KMS-11 (cell line): ENCODE results near the gene AFF4.

Source experiments
- H2AFZ ChIP-seq: fragments of 200-600 bp; sonication (generic); 2 replicates; pipeline ENCODE4 v1.6.1; 2016; ENCODE audit warnings: antibody characterized with exemption, mixed run types, low read depth
- H3K27ac ChIP-seq: fragments of 200-600 bp; sonication (generic); 2 replicates; pipeline ENCODE4 v1.6.1; 2016; ENCODE audit warnings: mild to moderate bottlenecking, mixed run types
- H3K27me3 ChIP-seq: fragments of 200-600 bp; sonication (generic); 2 replicates; pipeline ENCODE4 v1.6.1; 2017; ENCODE audit warnings: mild to moderate bottlenecking, low read depth, mixed run types, moderate library complexity; ENCODE audit not compliant: insufficient read depth
- H3K36me3 ChIP-seq: fragments of 200-600 bp; sonication (generic); 2 replicates; pipeline ENCODE4 v1.6.1; 2017; ENCODE audit warnings: mild to moderate bottlenecking, mixed run types; ENCODE audit not compliant: insufficient read depth
- H3K4me1 ChIP-seq: fragments of 200-600 bp; sonication (generic); 2 replicates; pipeline ENCODE4 v1.6.1; 2016; ENCODE audit warnings: mild to moderate bottlenecking, low read depth, mixed run types; ENCODE audit not compliant: poor library complexity, severe bottlenecking
- H3K4me2 ChIP-seq: fragments of 200-600 bp; sonication (generic); 2 replicates; pipeline ENCODE4 v1.7.0; 2016; ENCODE audit warnings: mild to moderate bottlenecking, mixed run types
- H3K4me3 ChIP-seq: fragments of 200-600 bp; sonication (generic); IDR thresholded peaks from 2 replicates; pipeline ENCODE4 v1.6.1; 2017; ENCODE audit warnings: low read depth, low read length, mixed read lengths; ENCODE audit not compliant: insufficient read depth
- H3K79me2 ChIP-seq: fragments of 200-600 bp; sonication (generic); 2 replicates; pipeline ENCODE4 v1.6.1; 2016; ENCODE audit warnings: low read depth, mixed run types; ENCODE audit not compliant: insufficient read depth
- H3K9ac ChIP-seq: fragments of 200-600 bp; sonication (generic); 2 replicates; pipeline ENCODE4 v1.6.1; 2016; ENCODE audit warnings: mild to moderate bottlenecking, mixed run types
- H4K20me1 ChIP-seq: fragments of 200-600 bp; sonication (generic); 2 replicates; pipeline ENCODE4 v1.6.1; 2016; ENCODE audit warnings: mild to moderate bottlenecking, mixed run types; ENCODE audit not compliant: insufficient read depth
- CTCF ChIP-seq: fragments of 200-600 bp; sonication (generic); conservative IDR thresholded peaks from 2 replicates; pipeline ENCODE4 v1.6.1; 2017; ENCODE audit warnings: low read depth, mild to moderate bottlenecking, antibody characterized with exemption, low read length, moderate library complexity, mixed read lengths

AFF4 gene

GRCh38 chr5:132883261-132883834 is 80.1 kb downstream of the AFF4 start:
- Histone ChIP-seq H2AFZ (no peak overlapping the region), H3K36me3 (no peaks in the 10 kb centered on the region)

GRCh38 chr5:132877938-132878337 is 85.5 kb downstream of the AFF4 start:
- H3K9ac ChIP-seq, result no peak overlapping the region
- no peak overlapping the region for H2AFZ ChIP-seq
- no peaks in the 10 kb centered on the region for H4K20me1 ChIP-seq
- H3K27me3 ChIP-seq, result no peaks in the 10 kb centered on the region
- no peak for TF ChIP-seq CTCF
- H3K4me2 ChIP-seq, result no peak overlapping the region
- H3K36me3 ChIP-seq, result no peaks in the 10 kb centered on the region
- no peak overlapping the region for H3K27ac ChIP-seq
- H3K4me1 ChIP-seq, result peaks cover 2% of the 10 kb centered on the region
- no peaks in the 10 kb centered on the region for H3K79me2 ChIP-seq
- H3K4me3 ChIP-seq, result no peak overlapping the region

More at GRCh38 chr5:132883261-132883834, 80.1 kb downstream of the AFF4 start:
- H3K9ac ChIP-seq, result no peak overlapping the region
- H3K4me3 ChIP-seq, result no peak overlapping the region
- peak; percentile 76 for TF ChIP-seq CTCF
- H4K20me1 ChIP-seq, result no peaks in the 10 kb centered on the region
- no peaks in the 10 kb centered on the region for H3K79me2 ChIP-seq
- H3K4me1 ChIP-seq, result peaks cover 5% of the 10 kb centered on the region
- H3K4me2 ChIP-seq, result no peak overlapping the region
- H3K27me3 ChIP-seq, result no peaks in the 10 kb centered on the region
- no peak overlapping the region for H3K27ac ChIP-seq

- H3K9ac ChIP-seq, result no peak overlapping the region
- no peak overlapping the region for H3K27ac ChIP-seq
- no peak overlapping the region for H3K4me3 ChIP-seq
- H2AFZ ChIP-seq, result no peak overlapping the region
- no peaks in the 10 kb centered on the region for H4K20me1 ChIP-seq
- H3K79me2 ChIP-seq, result no peaks in the 10 kb centered on the region
- H3K4me2 ChIP-seq, result no peak overlapping the region
- H3K36me3 ChIP-seq, result no peaks in the 10 kb centered on the region
- no peaks in the 10 kb centered on the region for H3K4me1 ChIP-seq
- H3K27me3 ChIP-seq, result no peaks in the 10 kb centered on the region
- TF ChIP-seq CTCF, result no peak
Measured at GRCh38 chr5:132877466-132877865, 86.0 kb downstream of the AFF4 start.

- H3K79me2 ChIP-seq, result no peaks in the 10 kb centered on the region
- H2AFZ ChIP-seq, result no peak overlapping the region
- H3K4me3 ChIP-seq, result no peak overlapping the region
- no peak for TF ChIP-seq CTCF
- H4K20me1 ChIP-seq, result no peaks in the 10 kb centered on the region
- H3K36me3 ChIP-seq, result no peaks in the 10 kb centered on the region
- H3K4me1 ChIP-seq, result no peaks in the 10 kb centered on the region
- no peak overlapping the region for H3K4me2 ChIP-seq
- H3K27ac ChIP-seq, result no peak overlapping the region
- no peaks in the 10 kb centered on the region for H3K27me3 ChIP-seq
- no peak overlapping the region for H3K9ac ChIP-seq
Measured at GRCh38 chr5:132876020-132876759, 87.2 kb downstream of the AFF4 start.
